Esophagus muscularis mucosa (tissue), 4 donors: ENCODE measurements around the gene BMX.

Source experiments
- EP300 ChIP-seq: sonication (generic); formaldehyde crosslinking; IDR thresholded peaks from one replicate; pipeline ENCODE4 v1.6.1; 2017; ENCODE audit warnings: antibody characterized with exemption
- POLR2A ChIP-seq: fragments of 450-650 bp; IDR thresholded peaks from one replicate; pipeline ENCODE4 v1.6.1; 2017; ENCODE audit warnings: antibody characterized with exemption, moderate library complexity, mild to moderate bottlenecking, low read depth
- TF ChIP-seq, protein P1 (sequence below), 3 experiments: fragments of 200-600 bp in 2 of 3; fragments of 450-650 bp in 1 of 3; sonication (generic) in 2 of 3; IDR thresholded peaks; one replicate each; pipeline ENCODE4 v1.5.1; 2017 to 2019; ENCODE audit warnings: antibody characterized with exemption in 3 of 3, mild to moderate bottlenecking in 2 of 3, moderate library complexity in 1 of 3

DNA sequence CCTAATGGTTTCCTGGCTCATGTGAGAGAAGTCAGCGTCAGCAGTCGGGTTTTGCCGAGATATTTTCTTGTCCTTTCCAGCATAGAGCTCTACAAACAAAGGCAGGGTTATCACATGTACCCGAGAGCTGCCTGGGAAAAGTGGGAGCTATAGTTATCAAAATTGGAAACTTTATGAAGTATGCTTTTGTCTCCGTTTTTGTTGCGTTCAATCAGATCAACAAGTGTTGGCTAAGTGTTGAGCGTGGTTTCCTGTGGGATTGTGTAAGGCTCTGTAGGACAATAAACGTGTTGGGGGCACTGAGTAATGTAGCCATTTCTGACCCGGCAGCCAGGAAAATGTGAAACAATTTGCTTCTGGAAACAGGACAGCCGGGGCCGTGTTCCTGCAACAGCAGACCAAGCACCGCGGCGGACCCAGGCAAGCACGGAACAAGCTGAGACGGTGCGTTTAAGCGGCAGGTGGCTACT, at the start of gene BMX:
- no peak for TF ChIP-seq POLR2A
- TF ChIP-seq EP300, result no peak
- TF ChIP-seq, protein P1, sequence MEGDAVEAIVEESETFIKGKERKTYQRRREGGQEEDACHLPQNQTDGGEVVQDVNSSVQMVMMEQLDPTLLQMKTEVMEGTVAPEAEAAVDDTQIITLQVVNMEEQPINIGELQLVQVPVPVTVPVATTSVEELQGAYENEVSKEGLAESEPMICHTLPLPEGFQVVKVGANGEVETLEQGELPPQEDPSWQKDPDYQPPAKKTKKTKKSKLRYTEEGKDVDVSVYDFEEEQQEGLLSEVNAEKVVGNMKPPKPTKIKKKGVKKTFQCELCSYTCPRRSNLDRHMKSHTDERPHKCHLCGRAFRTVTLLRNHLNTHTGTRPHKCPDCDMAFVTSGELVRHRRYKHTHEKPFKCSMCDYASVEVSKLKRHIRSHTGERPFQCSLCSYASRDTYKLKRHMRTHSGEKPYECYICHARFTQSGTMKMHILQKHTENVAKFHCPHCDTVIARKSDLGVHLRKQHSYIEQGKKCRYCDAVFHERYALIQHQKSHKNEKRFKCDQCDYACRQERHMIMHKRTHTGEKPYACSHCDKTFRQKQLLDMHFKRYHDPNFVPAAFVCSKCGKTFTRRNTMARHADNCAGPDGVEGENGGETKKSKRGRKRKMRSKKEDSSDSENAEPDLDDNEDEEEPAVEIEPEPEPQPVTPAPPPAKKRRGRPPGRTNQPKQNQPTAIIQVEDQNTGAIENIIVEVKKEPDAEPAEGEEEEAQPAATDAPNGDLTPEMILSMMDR (IDR thresholded peaks at IDR 0.05), result no peak
